ENCODE measurements around the gene UBTF. TPM values are rescaled to one million over a fixed set of nuclear protein-coding genes. Genes with fewer than 3 reads are reported as not detected.

UBTF gene
- total and polyA plus RNA-seq, 2 of the 8 experiments (the other 6 are each of a cell fraction or from before 2014, with no cell fraction given), result 14.7 to 106 TPM

DNA sequence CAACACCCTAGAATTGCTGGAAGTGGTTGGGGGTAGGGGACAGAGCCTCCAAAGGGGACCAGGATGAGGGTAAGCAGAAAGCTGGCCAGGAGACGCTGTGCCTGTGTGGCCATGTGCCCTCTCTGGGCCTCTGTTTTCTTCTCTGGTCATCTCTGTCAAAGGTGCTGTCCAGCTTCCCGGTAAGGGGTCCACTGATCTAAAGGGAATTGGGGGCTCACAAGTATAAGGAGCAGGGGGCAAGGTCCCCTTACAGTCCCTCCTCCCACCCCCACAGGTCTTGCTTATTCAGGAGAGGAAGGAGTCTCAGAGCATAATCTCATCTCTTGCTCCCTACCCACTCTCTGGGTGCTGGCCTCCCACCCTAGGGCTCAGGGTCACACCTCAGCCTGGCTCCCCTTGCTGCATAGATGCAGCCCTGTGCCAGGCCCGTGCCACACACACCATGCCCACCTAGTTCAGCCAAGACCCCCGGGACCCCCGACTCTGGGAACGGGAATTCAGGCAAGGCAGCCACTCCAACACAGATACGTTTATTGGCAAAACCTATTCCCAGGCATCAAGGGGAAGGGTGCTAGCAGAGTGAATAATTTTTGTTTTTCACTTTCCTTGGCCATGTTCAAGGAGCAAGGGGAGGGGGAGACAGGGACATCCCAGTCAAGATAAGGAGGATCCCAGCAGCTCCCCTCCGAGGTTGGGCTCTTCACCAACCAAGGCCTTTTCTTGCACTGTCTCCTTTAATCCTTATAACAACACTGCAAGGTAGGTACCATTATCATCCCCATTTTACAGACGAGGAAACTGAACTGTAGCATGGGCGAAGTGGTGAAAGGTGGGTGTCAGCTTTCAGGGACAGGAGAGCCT, 28.6 kb upstream of the UBTF start (continued):
- TF ChIP-seq CHD7 (IDR thresholded peaks at IDR 0.05; ENCODE audit: insufficient replicate concordance, low read length) (no peak), EP300 (IDR thresholded peaks at IDR 0.05; ENCODE audit: borderline replicate concordance in 1 of 2, low read depth in 2 of 2, low read length in 2 of 2) (no peak), RNF2 (IDR thresholded peaks at IDR 0.05; ENCODE audit: borderline replicate concordance, low read depth, low read length, missing control alignments, poor library complexity, severe bottlenecking) (no peak), CHD2 (IDR thresholded peaks at IDR 0.05; ENCODE audit: low read length) (no peak)
